DND-41 (cell line): ENCODE results near the gene HIVEP1.

Source experiments
- ATAC-seq: fragments of 200-7000 bp; cut with Tn5 transposase; 3 replicates; pipeline ENCODE4 v1.9.1; 2021; ENCODE audit warnings: low read depth; ENCODE audit not compliant: insufficient read depth
- DNase-seq: peaks from one replicate; pipeline ENCODE4 v3.0.0-alpha.2; 2020
- H2AFZ ChIP-seq: 2 replicates; pipeline ENCODE4 v1.6.0; 2012; ENCODE audit warnings: low read depth, low read length
- H3K27ac ChIP-seq: 2 replicates; pipeline ENCODE4 v1.5.1; 2012; ENCODE audit warnings: low read length, inconsistent platforms
- H3K27me3 ChIP-seq: fragments of 200-600 bp; sonication (generic); 2 replicates; pipeline ENCODE4 v1.6.0; 2012; ENCODE audit warnings: low read length, mild to moderate bottlenecking, inconsistent platforms; ENCODE audit not compliant: insufficient read depth, poor library complexity
- H3K36me3 ChIP-seq: 2 replicates; pipeline ENCODE4 v1.5.1; 2012; ENCODE audit warnings: low read length, inconsistent platforms; ENCODE audit not compliant: insufficient read depth
- H3K4me1 ChIP-seq: 2 replicates; pipeline ENCODE4 v1.5.1; 2012; ENCODE audit warnings: mild to moderate bottlenecking, low read length; ENCODE audit not compliant: insufficient read depth
- H3K4me2 ChIP-seq: 2 replicates; pipeline ENCODE4 v1.6.0; 2012; ENCODE audit warnings: mild to moderate bottlenecking, moderate library complexity, low read length, inconsistent platforms; ENCODE audit not compliant: insufficient read depth
- H3K4me3 ChIP-seq, 2 experiments: fragments of 200-600 bp in 1 of 2; shearing (Covaris generic) in 1 of 2; 2 replicates each; pipeline ENCODE4 v1.5.1; 2012 to 2016; ENCODE audit warnings: inconsistent platforms in 2 of 2, low read length in 2 of 2, mild to moderate bottlenecking in 2 of 2, low read depth in 1 of 2, moderate library complexity in 1 of 2
- H3K79me2 ChIP-seq: 2 replicates; pipeline ENCODE4 v1.6.0; 2012; ENCODE audit warnings: low read length, inconsistent platforms; ENCODE audit not compliant: insufficient read depth
- H3K9ac ChIP-seq: 2 replicates; pipeline ENCODE4 v1.6.0; 2012; ENCODE audit warnings: low read depth, mild to moderate bottlenecking, inconsistent platforms, low read length, moderate library complexity
- H3K9me3 ChIP-seq: 2 replicates; pipeline ENCODE4 v1.5.1; 2012; ENCODE audit warnings: low read length, moderate library complexity, mild to moderate bottlenecking, inconsistent platforms; ENCODE audit not compliant: insufficient read depth, severe bottlenecking
- H4K20me1 ChIP-seq: 2 replicates; pipeline ENCODE4 v1.6.0; 2012; ENCODE audit warnings: low read length; ENCODE audit not compliant: insufficient read depth
- EZH2 ChIP-seq: IDR thresholded peaks from 3 replicates; pipeline ENCODE4 v1.6.1; 2012; ENCODE audit warnings: borderline replicate concordance, low read depth, mild to moderate bottlenecking, moderate library complexity, low read length, inconsistent platforms; ENCODE audit not compliant: severe bottlenecking
- TF ChIP-seq, protein P1 (sequence below): IDR thresholded peaks from 2 replicates; pipeline ENCODE4 v1.5.1; 2012; ENCODE audit warnings: borderline replicate concordance, low read length, moderate library complexity, mild to moderate bottlenecking; ENCODE audit not compliant: poor library complexity, severe bottlenecking; ENCODE audit errors: extremely low read depth

Gene HIVEP1

DNA sequence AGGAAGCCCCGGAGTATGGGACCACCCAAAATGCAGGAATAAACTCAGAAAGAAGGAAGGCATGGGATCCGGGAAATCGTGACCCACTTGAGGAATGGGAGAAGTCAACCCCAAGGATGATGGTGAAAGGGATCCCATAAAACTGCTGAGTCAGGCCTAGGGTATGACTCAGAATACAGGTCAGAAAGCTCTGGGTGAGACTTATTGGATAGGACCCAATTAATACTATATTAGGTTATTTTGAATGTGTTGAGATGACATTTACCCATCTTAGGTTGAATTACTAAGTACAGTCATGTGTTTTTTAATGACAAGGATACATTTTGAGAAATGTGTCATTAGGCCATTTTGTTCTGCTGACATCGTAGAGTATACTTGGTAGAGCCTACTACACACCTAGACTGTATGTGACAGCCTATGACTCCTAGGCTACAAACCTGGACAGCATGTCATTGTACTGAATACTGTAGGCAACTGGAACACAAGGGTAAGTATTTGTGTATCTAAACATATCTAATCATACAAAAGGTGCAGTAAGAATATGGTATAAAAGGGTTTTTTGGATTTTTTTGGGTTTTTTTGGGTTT lies 17.1 kb upstream of the HIVEP1 start:
- no peaks in the 10 kb centered on the region for H3K79me2 ChIP-seq
- H3K9ac ChIP-seq, result no peak overlapping the region
- H3K27me3 ChIP-seq, result peaks cover 9% of the 10 kb centered on the region
- no peak overlapping the region for H3K27ac ChIP-seq
- ATAC-seq (no peak), DNase-seq (no peak)
- no peaks in the 10 kb centered on the region for H3K9me3 ChIP-seq
- no peaks in the 10 kb centered on the region for H3K36me3 ChIP-seq
- no peak overlapping the region for H2AFZ ChIP-seq
- no peak overlapping the region for H3K4me2 ChIP-seq
- TF ChIP-seq EZH2, result no peak
- TF ChIP-seq, protein P1, sequence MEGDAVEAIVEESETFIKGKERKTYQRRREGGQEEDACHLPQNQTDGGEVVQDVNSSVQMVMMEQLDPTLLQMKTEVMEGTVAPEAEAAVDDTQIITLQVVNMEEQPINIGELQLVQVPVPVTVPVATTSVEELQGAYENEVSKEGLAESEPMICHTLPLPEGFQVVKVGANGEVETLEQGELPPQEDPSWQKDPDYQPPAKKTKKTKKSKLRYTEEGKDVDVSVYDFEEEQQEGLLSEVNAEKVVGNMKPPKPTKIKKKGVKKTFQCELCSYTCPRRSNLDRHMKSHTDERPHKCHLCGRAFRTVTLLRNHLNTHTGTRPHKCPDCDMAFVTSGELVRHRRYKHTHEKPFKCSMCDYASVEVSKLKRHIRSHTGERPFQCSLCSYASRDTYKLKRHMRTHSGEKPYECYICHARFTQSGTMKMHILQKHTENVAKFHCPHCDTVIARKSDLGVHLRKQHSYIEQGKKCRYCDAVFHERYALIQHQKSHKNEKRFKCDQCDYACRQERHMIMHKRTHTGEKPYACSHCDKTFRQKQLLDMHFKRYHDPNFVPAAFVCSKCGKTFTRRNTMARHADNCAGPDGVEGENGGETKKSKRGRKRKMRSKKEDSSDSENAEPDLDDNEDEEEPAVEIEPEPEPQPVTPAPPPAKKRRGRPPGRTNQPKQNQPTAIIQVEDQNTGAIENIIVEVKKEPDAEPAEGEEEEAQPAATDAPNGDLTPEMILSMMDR, result no peak
- no peaks in the 10 kb centered on the region for H4K20me1 ChIP-seq
- no peak overlapping the region for H3K4me3 ChIP-seq
- H3K4me1 ChIP-seq, result no peaks in the 10 kb centered on the region

DNA sequence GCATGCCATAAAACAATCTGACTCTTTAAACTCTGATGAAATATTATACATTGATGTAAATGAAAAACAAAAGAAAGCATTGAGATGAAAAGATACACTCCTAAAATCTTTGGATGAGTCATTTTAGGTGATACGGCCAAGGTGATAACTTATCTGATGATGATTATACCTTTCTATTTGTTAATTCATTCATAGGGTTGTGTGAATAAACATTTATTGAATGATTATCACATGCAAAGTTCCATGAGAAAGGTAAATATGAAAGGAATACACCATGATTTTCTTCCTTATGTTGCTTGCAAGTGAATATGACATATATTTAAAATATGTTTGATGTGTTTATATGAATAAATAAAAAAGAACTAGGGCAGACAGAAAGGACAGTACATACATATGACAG lies 15.4 kb upstream of the HIVEP1 start:
- no peak overlapping the region for H2AFZ ChIP-seq
- DNase-seq (no peak), ATAC-seq (no peak)
- H3K4me2 ChIP-seq, result no peak overlapping the region
- H3K36me3 ChIP-seq, result no peaks in the 10 kb centered on the region
- no peak overlapping the region for H3K27ac ChIP-seq
- H3K4me3 ChIP-seq, result no peak overlapping the region
- no peaks in the 10 kb centered on the region for H3K4me1 ChIP-seq
- no peaks in the 10 kb centered on the region for H3K9me3 ChIP-seq
- no peaks in the 10 kb centered on the region for H3K79me2 ChIP-seq
- H3K27me3 ChIP-seq, result peaks cover 9% of the 10 kb centered on the region
- H4K20me1 ChIP-seq, result no peaks in the 10 kb centered on the region
- TF ChIP-seq, protein P1, result no peak
- TF ChIP-seq EZH2, result no peak
- H3K9ac ChIP-seq, result no peak overlapping the region

DNA sequence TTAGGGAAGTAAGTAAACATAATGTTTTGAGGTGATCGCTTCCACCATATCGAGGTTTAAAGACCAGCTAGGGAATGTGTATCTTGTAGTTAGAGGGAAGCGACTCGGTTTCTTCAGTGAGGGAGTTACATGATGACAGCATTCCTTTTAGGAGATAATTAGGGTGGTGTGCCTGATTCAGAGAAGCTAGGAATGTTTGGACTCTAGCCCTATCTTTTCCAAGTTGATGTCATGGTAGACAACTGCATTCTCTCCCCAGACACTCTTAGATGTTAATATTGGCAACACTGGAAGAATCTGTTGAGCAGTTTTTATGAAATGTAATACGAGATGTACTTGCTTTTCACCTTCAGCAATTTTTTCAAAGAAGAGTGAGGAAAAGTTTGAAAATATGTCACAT lies 12.9 kb upstream of the HIVEP1 start:
- no peaks in the 10 kb centered on the region for H3K36me3 ChIP-seq
- no peak overlapping the region for H3K4me2 ChIP-seq
- H3K4me1 ChIP-seq, result no peaks in the 10 kb centered on the region
- H3K79me2 ChIP-seq, result no peaks in the 10 kb centered on the region
- H3K9me3 ChIP-seq, result no peaks in the 10 kb centered on the region
- no peak overlapping the region for H3K4me3 ChIP-seq
- H2AFZ ChIP-seq, result no peak overlapping the region
- H3K9ac ChIP-seq, result no peak overlapping the region
- H4K20me1 ChIP-seq, result no peaks in the 10 kb centered on the region
- TF ChIP-seq, protein P1, result no peak
- TF ChIP-seq EZH2, result no peak
- H3K27ac ChIP-seq, result no peak overlapping the region
- no peak for DNase-seq
- ATAC-seq, result no peak
- H3K27me3 ChIP-seq, result peaks cover 12% of the 10 kb centered on the region

DNA sequence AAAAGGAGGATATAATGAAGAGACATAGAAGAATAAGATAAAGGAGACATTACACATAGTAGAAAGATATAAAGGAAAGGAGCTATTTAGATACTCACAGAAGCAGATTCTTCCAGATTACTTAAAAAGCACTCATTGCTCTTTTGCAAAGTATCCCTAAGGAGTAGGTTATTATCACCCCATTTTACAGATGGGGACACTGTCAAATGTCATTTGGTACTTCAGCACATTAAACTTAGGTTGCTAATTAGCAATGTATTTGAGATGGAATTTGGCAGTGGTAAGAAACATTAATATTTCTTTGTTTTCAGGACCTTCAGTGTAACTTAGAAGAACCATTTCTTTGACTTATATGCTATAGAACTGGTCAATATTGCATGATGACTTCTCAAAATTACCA lies 11.9 kb upstream of the HIVEP1 start:
- Histone ChIP-seq H3K4me1 (no peaks in the 10 kb centered on the region), H3K9ac (no peak overlapping the region), H3K9me3 (no peaks in the 10 kb centered on the region), H3K36me3 (no peaks in the 10 kb centered on the region), H3K79me2 (no peaks in the 10 kb centered on the region), H3K4me2 (no peak overlapping the region), H4K20me1 (no peaks in the 10 kb centered on the region), H2AFZ (no peak overlapping the region), H3K27ac (no peak overlapping the region), H3K27me3 (peaks cover 13% of the 10 kb centered on the region), H3K4me3 (no peak overlapping the region)
- DNase-seq, result no peak
- TF ChIP-seq, protein P1, result no peak
- no peak for TF ChIP-seq EZH2
- no peak for ATAC-seq
